ENCODE results near the gene TBC1D13. TPM values are rescaled to one million over a fixed set of nuclear protein-coding genes. Genes with fewer than 3 reads are reported as not detected.

TBC1D13 gene
- total RNA-seq, result 10 to 100 TPM; 21.3 to 23.0 TPM
- polyA plus RNA-seq (ENCODE audit: insufficient read length in 6 of 6), result 10 to 100 TPM; 22.5 to 30.7 (median 30.0) TPM
- long read RNA-seq, donor 1, partial matches to known transcripts, result 0 of 4 reads
- long read RNA-seq, donor 1, other reads (novel, unspliced or antisense), result 0 of 4 reads
- long read RNA-seq, donor 2, transcript TBC1D13-202 (12 exons, 3,906 nt), result major isoform, 8 of 8 reads
- long read RNA-seq, donor 2, partial matches to known transcripts, result 0 of 8 reads
- long read RNA-seq, donor 2, other reads (novel, unspliced or antisense), result 0 of 8 reads
- long read RNA-seq, donor 3, transcript TBC1D13-202 (12 exons, 3,906 nt), result major isoform, 7 of 7 reads
- long read RNA-seq, donor 3, partial matches to known transcripts, result 0 of 7 reads
- long read RNA-seq, donor 3, other reads (novel, unspliced or antisense), result 0 of 7 reads
- long read RNA-seq, donor 4, partial matches to known transcripts, result 0 of 2 reads
- long read RNA-seq, donor 4, other reads (novel, unspliced or antisense), result 2 of 2 reads
- long read RNA-seq, donor 5, partial matches to known transcripts, result 0 of 4 reads
- long read RNA-seq, donor 5, other reads (novel, unspliced or antisense), result 0 of 4 reads
- long read RNA-seq, donor 6, partial matches to known transcripts, result 0 of 3 reads
- long read RNA-seq, donor 6, other reads (novel, unspliced or antisense), result 0 of 3 reads
- long read RNA-seq, donor 7, transcript TBC1D13-202 (12 exons, 3,906 nt), result major isoform, 6 of 6 reads
- long read RNA-seq, donor 7, partial matches to known transcripts, result 0 of 6 reads
- long read RNA-seq, donor 7, other reads (novel, unspliced or antisense), result 0 of 6 reads
- long read RNA-seq, donor 8, transcript TBC1D13-202 (12 exons, 3,906 nt), result major isoform, 5 of 5 reads
- long read RNA-seq, donor 8, partial matches to known transcripts, result 0 of 5 reads
- long read RNA-seq, donor 8, other reads (novel, unspliced or antisense), result 0 of 5 reads
- long read RNA-seq, donor 9, result 0 reads
- long read RNA-seq, donor 10, partial matches to known transcripts, result 0 of 6 reads
- long read RNA-seq, donor 10, other reads (novel, unspliced or antisense), result 4 of 6 reads
- long read RNA-seq, donor 11, transcript TBC1D13-202 (12 exons, 3,906 nt), result major isoform, 11 of 11 reads
- long read RNA-seq, donor 11, partial matches to known transcripts, result 0 of 11 reads
- long read RNA-seq, donor 11, other reads (novel, unspliced or antisense), result 0 of 11 reads
- long read RNA-seq, donor 12, partial matches to known transcripts, result 0 of 2 reads
- long read RNA-seq, donor 12, other reads (novel, unspliced or antisense), result 0 of 2 reads

GRCh38 chr9:128786681-128787601 lies at the start of gene TBC1D13:
TBC1D13 (plus strand) TSS chr9:128787253; CDS start chr9:128787354, 101 bp downstream.
- ATAC-seq (peak; percentile 98), DNase-seq (peak; percentile 65 to 98 (median 86))
- Histone ChIP-seq H3K9me3 (no peaks in the 10 kb centered on the region), H3K36me3 (peaks cover 0 to 18% of the 10 kb centered on the region in 2 donors), H3K27ac (peak within 1 kb of the TSS; percentile 71 to 86), H3K4me3 (peak within 1 kb of the TSS; percentile 99 to 100), H3K27me3 (no peaks in the 10 kb centered on the region), H3K4me1 (peaks cover 7 to 31% of the 10 kb centered on the region in 2 donors)
- no peak for TF ChIP-seq CTCF (IDR thresholded peaks at IDR 0.05)
- intact Hi-C loops (cut with DNase I), result no loop called here

GRCh38 chr9:128742401-128742800 lies 44.7 kb upstream of the TBC1D13 start:
- no peaks in the 10 kb centered on the region for H3K4me1 ChIP-seq
- H3K27me3 ChIP-seq, result no peaks in the 10 kb centered on the region
- no peak for DNase-seq
- no peaks in the 10 kb centered on the region for H3K9me3 ChIP-seq
- ATAC-seq, result no peak
- H3K27ac ChIP-seq, result no peak overlapping the region
- no peak for TF ChIP-seq CTCF (IDR thresholded peaks at IDR 0.05)
- intact Hi-C loops (cut with DNase I), result no loop called here
- peaks cover 0 to 42% of the 10 kb centered on the region in 2 donors for H3K36me3 ChIP-seq
- no peak overlapping the region for H3K4me3 ChIP-seq

GRCh38 chr9:128743421-128743820 lies 43.6 kb upstream of the TBC1D13 start:
- peaks cover 0 to 50% of the 10 kb centered on the region in 2 donors for H3K36me3 ChIP-seq
- H3K27me3 ChIP-seq, result no peaks in the 10 kb centered on the region
- no peak overlapping the region for H3K27ac ChIP-seq
- TF ChIP-seq CTCF (IDR thresholded peaks at IDR 0.05), result no peak
- no peaks in the 10 kb centered on the region for H3K9me3 ChIP-seq
- H3K4me1 ChIP-seq, result no peaks in the 10 kb centered on the region
- intact Hi-C loops (cut with DNase I), result no loop called here
- DNase-seq, result no peak
- no peak overlapping the region for H3K4me3 ChIP-seq
- no peak for ATAC-seq

GRCh38 chr9:128747241-128747640 lies 39.8 kb upstream of the TBC1D13 start:
- no peak overlapping the region for H3K4me3 ChIP-seq
- peaks cover 0 to 39% of the 10 kb centered on the region in 2 donors for H3K36me3 ChIP-seq
- H3K27ac ChIP-seq, result no peak overlapping the region
- H3K27me3 ChIP-seq, result no peaks in the 10 kb centered on the region
- H3K9me3 ChIP-seq, result no peaks in the 10 kb centered on the region
- ATAC-seq (no peak), DNase-seq (no peak)
- H3K4me1 ChIP-seq, result no peaks in the 10 kb centered on the region
- no peak for TF ChIP-seq CTCF (IDR thresholded peaks at IDR 0.05)
- intact Hi-C loops (cut with DNase I), result no loop called here

All from left lung (tissue), 14 donors.